HG02852 (cell line): ENCODE results near the gene COL2A1.

Experiments
- ATAC-seq: cut with Tn5 transposase; IDR thresholded peaks from one replicate; pipeline ENCODE4 v1.9.1; 2021; ENCODE audit warnings: mild to moderate bottlenecking, moderate library complexity; ENCODE audit not compliant: unreplicated experiment

Gene COL2A1

GRCh38 chr12:48031135-48031960 lies 27.1 kb upstream of the COL2A1 start:
- ATAC-seq = no peak

GRCh38 chr12:48030173-48030650 lies 25.9 kb upstream of the COL2A1 start:
- no peak for ATAC-seq

DNA sequence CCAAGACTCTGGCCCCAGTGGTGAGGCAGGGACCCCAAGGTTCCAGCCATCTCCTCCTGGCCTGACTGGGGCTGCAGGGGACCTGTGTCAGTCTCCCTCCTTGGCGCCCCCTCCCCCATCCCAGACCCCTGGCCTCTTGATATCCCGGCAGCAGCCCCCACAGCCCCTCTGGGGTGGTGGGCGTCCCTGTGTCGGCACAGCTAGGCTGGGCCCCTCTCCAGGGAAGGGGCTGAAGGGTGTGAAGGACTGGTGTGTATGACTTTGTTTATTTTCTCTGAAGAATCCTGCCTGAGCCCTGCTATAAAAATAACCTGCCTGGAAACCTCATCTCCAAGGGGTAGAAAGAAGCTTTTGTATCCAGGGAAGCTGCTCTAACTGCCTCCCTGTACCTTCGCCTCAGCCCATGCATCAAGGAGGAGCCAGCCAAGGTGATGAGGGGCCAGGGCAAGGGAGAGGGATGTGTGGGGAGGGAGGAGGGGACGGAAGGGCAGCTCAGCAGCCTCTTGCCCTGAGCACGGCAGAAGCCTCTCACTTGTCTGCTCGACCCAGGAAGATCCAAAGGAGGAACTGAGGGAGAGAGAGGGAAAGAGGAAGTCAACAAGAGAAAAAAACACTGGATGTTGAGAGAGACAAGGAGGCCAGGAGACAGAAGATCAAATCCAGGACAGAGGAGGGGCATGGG lies 25.4 kb upstream of the COL2A1 start:
- no peak for ATAC-seq

- no peak for ATAC-seq
Measured at GRCh38 chr12:48028541-48029431, 24.5 kb upstream of the COL2A1 start.

- no peak for ATAC-seq
Measured at GRCh38 chr12:48027183-48028002, 23.1 kb upstream of the COL2A1 start.

DNA sequence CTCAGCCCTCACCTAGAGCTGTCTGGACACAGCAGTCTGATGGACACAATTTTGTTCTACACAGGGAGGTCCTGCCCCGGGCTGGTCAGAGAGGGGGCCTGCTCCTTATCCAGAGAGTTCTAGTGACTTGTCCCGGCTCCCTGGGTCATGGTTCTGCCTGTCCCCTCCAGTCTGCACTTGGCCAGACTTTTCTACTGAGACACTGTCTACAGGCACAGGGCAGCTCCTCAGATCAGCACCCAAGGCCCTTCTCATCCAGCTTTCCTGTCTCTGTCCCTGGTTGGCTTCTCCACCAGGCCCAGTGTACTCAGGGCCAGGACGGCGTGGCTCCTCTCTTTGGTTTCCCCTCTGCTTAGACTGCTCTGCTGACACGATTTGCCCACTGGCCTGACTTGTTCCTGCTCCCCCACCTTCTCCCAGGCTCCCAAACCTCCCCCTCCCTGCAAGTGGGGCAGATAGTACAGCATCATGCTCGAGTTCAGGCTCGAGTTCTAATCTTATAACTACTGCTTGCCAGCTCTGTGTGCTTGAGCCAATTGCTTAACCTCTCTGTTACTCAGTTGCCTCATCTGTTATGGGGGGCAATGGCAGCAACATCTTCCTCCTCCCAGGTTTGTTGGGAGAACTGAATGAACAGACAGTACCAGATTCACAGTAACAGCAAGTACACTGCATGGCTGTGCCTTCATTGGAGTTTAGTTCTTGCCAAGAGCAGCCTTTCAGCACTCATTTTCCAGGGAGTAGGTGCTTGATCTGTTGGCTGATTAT lies 22.0 kb upstream of the COL2A1 start:
- ATAC-seq = no peak

DNA sequence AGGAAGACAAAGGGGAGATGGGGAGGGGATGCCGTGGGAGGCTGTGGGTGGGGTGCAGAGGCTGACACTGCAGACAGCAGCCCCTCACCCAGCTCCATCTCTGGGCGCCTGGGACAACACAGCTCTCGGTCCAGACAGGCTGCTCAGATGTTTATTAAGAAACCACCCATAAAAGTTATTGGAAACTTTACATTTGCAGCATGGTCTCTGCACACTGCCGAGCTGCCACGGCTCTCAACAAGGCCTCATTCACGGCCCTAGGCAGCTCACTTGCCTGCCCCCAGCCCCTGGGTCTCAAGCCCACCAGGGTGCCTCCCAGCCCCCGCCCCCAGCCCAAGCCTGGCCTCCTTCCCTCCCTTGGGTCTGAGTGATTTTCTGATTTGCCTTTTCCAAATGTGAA lies 21.0 kb upstream of the COL2A1 start:
- ATAC-seq = no peak

DNA sequence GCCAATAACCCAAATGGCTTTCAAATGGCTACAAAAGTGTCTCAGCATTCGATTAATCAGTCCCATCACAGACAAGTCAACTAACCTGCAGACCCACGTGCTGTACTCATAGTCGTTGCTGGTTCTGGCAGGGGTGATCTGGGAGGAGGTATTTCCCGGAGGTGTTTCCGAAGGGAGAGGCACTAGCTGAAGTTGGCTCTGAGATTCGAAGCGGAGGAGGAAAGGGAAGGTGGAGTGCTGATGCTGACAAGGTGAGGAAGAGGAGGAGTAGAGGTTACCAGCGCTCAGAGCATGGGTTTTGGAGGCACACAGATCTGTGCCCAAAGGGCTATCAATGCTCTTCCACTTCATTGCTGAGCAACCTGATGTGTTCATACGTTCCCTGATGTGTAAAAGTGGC lies 20.5 kb upstream of the COL2A1 start:
- no peak for ATAC-seq

DNA sequence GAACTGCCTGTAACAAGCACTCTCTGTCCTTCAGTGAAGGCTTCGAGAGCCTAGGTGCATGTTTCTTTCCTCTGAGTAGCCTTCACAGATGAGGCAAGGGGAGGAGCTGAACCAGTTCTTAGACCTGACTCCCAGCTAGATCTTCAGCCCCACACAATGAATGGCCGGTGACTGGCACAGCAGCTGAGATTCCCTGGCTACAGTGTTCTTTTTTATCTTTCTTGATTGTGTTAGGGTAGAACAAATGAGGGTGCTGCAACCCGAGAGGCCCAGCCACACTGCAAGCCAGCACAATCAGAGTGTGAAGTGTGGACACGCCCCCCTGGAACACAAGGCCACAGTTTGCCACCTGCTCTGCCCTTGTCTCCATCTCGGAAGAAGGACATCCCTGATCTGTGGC lies 19.1 kb upstream of the COL2A1 start:
- ATAC-seq = no peak

GRCh38 chr12:48022676-48023385 lies 18.6 kb upstream of the COL2A1 start:
- no peak for ATAC-seq

GRCh38 chr12:48022180-48022521 lies 17.9 kb upstream of the COL2A1 start:
- ATAC-seq = no peak

- no peak for ATAC-seq
Measured at GRCh38 chr12:48021485-48022179, 17.4 kb upstream of the COL2A1 start.

DNA sequence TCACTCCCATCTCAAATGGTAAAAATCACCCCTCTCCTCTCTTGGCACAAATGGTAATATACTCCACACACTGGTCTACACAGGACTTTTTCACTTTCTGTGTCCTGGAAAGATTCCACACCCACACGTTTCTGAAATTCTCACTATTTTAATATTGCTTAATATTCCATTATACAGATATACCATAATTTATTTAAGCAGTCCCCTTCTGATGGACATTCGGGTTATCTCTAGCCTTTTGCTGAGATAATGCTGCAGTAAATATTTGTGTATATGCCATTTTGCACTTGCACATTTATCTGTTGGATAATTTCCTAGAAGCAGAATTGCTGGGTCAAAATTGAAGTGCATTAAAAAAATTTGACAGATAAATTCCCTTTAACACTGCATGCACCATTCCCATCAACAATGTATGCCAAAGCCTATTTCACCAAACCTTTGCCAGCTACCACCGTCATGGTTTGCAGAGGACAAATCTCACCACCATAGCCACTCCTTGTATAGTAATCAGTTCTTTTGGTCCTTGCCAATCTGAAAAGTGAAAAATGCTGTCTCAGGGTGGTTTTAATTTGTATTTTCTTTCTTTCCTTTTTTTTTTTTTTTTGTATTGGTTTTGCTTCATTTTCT lies 15.5 kb upstream of the COL2A1 start:
- no peak for ATAC-seq

DNA sequence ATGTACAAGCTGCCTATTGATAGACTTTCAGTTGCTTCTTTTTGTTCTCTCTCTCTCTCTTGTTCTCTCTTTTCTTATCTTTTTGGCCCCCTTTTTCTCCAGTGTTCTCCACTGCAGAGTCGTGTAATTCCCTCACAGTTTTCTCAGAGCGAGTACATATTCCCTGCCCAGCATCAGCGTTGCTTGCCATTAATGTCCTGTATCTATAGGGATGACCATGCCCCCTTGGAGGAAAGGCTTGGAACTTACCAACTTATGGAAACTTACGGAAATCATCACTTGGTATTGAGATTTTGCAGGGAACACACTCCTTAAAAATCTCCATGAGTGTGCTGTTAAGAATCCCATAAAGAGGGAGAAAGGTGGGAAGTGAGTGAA lies 14.3 kb upstream of the COL2A1 start:
- no peak for ATAC-seq

GRCh38 chr12:48017921-48018617 lies 13.8 kb upstream of the COL2A1 start:
- no peak for ATAC-seq

GRCh38 chr12:48017496-48017895 lies 13.2 kb upstream of the COL2A1 start:
- ATAC-seq = no peak

- ATAC-seq = no peak
Measured at GRCh38 chr12:48016373-48017020, 12.2 kb upstream of the COL2A1 start.
